Hypothalamus (tissue), 51 donors: Measurements from ENCODE around the gene FCRL4.
A peak's percentile ranks its signal among the peaks of the same experiment; 100 is the strongest.

ENCODE experiments used
- DNase-seq, 51 donors: peaks; one replicate each; lab custom pipeline; 2025; lab: John Stamatoyannopoulos, UW

FCRL4 gene

GRCh38 chr1:157597959-157598667 lies at the start of gene FCRL4:
FCRL4 (minus strand) TSS chr1:157598085; CDS start chr1:157597944, 141 bp downstream.
- DNase-seq: no peak

- DNase-seq: no peak
Observed at GRCh38 chr1:157646144-157646543, 48.3 kb upstream of the FCRL4 start.

- DNase-seq: no peak
Observed at GRCh38 chr1:157641177-157641576, 43.3 kb upstream of the FCRL4 start.

- no peak for DNase-seq
Observed at GRCh38 chr1:157639800-157640199, 41.9 kb upstream of the FCRL4 start.

GRCh38 chr1:157628773-157629172 lies 30.9 kb upstream of the FCRL4 start:
- DNase-seq: no peak

GRCh38 chr1:157626099-157626498 lies 28.2 kb upstream of the FCRL4 start:
- no peak for DNase-seq

GRCh38 chr1:157624471-157624870 lies 26.6 kb upstream of the FCRL4 start:
- DNase-seq: no peak

GRCh38 chr1:157622471-157622870 lies 24.6 kb upstream of the FCRL4 start:
- no peak for DNase-seq

GRCh38 chr1:157618190-157618589 lies 20.3 kb upstream of the FCRL4 start:
- DNase-seq: no peak

GRCh38 chr1:157600236-157600635 lies 2.4 kb upstream of the FCRL4 start:
- DNase-seq: no peak

GRCh38 chr1:157596384-157596783 lies 1.5 kb downstream of the FCRL4 start:
- no peak for DNase-seq

- DNase-seq: no peak
Observed at GRCh38 chr1:157595356-157595755, 2.5 kb downstream of the FCRL4 start.

GRCh38 chr1:157585984-157586383 lies 11.9 kb downstream of the FCRL4 start:
- DNase-seq: no peak

GRCh38 chr1:157584503-157584902 lies 13.4 kb downstream of the FCRL4 start:
- DNase-seq: no peak

- no peak for DNase-seq
Observed at GRCh38 chr1:157580828-157581210, 17.1 kb downstream of the FCRL4 start.

GRCh38 chr1:157580179-157580827 lies 17.6 kb downstream of the FCRL4 start:
- DNase-seq: peak in 7 of 51 donors; percentile 0 to 41 (median 14)

GRCh38 chr1:157577420-157577819 lies 20.5 kb downstream of the FCRL4 start:
- DNase-seq: no peak

GRCh38 chr1:157575744-157576143 lies 22.1 kb downstream of the FCRL4 start:
- no peak for DNase-seq

- DNase-seq: no peak
Observed at GRCh38 chr1:157574836-157575235, 23.0 kb downstream of the FCRL4 start.

GRCh38 chr1:157566484-157567300 lies 31.2 kb downstream of the FCRL4 start:
- DNase-seq: no peak

GRCh38 chr1:157562515-157562914 lies 35.4 kb downstream of the FCRL4 start:
- DNase-seq: no peak

GRCh38 chr1:157558119-157558518 lies 39.8 kb downstream of the FCRL4 start:
- DNase-seq: no peak
